NCI-H2081 treated with DMSO at 0.1 percent for 48 hours (cell line): ENCODE data around the gene HK2.
"Not testable (repeated sequence)": the region's sequence is repeated elsewhere in the genome, so short reads cannot be mapped to it uniquely, and the experiment has no call there.

ENCODE experiments used
- DNase-seq: peaks from one replicate; lab custom pipeline; 2025; lab: John Stamatoyannopoulos, UW

Gene HK2

DNA sequence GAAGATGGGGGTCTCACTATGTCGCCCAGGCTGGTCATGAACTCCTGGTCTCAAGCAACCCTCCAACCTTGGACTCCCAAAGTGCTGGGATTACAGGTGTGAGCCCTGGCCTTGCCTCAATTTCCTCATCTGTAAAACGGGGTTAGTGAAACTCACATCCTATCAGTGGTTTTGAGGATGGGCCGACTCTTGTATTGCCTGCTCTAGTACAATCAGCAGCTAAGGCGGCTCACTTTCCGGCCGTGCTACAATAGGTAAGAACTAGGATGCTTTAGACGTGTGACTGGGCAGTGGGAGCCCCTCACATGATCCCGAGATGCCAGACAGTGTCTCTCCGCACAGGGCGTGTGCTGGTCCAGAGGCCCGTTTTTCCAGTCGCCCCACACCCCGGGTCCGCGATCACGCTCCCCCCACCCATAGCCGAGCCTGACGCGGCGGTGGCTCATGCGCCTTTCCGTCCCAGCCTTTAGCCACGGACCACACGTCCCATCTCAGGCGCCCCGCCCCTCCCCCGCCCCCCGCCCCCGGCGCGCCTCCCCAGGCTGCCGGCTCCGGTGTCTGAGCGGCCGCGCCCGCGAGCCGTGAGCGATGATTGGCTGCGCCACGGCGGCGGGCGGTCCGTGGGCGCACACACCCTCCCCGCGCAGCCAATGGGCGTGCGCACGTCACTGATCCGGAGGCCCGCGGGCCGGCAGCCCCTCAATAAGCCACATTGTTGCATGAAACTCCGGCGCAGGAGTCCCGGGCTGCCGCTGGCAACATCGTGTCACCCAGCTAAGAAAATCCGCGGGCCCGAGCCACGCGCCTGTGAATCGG, at the start of gene HK2:
Gene HK2 (plus strand): TSS at position 710 of the 816 bp plus-strand sequence. CDS start 454 bp downstream, outside the sequence.
- peak; percentile 17 for DNase-seq

DNA sequence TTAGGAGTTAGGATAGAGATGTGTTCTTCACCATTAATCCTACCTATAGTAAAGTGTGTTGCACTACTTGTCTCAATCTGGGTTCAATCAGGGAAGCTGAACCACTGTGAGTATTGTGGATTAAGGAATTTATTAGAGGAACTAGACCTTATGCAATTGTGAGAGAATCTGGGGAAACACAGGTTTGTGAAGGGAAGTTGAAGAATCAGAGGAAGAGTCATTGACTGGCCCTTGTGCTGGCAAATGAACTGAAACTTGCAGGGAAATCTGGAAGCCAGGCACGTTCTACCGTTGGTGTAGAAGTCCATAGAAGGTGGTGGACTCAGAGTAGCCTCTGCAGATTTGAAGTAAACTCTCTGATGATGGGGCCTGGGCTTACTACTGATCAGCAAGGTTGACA, 44.7 kb upstream of the HK2 start:
- DNase-seq: no peak

GRCh38 chr2:74792282-74792681, 41.6 kb upstream of the HK2 start:
- DNase-seq: no peak

DNA sequence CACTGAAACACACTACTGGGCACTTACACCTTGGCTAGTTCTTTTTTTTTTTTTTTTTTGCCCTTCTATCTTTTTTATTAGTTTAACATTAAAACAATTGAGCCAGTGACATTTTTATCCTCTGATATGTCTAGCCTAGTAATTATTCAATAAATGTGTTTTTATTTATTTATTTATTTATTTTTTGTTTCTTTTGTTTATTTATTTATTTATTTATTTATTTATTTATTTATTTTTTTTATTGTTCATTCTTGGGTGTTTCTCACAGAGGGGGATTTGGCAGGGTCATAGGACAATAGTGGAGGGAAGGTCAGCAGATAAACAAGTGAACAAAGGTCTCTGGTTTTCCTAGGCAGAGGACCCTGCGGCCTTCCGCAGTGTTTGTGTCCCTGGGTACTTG, 39.0 kb upstream of the HK2 start:
- not testable (repeated sequence) for DNase-seq

DNA sequence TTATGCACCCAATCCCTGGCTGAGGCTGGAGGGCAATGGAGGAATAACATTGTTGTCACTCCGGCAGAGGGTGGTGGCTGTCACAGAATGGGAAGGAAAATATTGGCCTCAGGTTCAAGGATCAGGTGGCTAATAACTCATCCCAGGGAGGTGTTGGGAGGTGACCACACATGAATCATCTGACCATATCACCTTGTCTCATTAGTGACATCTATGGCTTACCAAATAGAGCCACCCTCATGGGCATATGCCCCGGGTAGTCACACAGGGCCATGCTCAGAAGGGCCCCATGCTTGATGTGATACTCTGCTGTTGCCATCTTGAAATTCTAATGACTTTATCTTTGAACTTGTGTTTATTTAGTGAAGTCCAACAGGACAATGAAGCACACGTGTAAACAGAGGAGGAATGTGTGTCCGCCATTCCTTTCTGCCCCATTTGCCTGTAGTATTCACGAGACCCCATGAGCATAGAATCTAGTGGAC, 27.5 kb upstream of the HK2 start:
- no peak for DNase-seq

- no peak for DNase-seq
Observed at GRCh38 chr2:74806920-74807319, 27.0 kb upstream of the HK2 start.

DNA sequence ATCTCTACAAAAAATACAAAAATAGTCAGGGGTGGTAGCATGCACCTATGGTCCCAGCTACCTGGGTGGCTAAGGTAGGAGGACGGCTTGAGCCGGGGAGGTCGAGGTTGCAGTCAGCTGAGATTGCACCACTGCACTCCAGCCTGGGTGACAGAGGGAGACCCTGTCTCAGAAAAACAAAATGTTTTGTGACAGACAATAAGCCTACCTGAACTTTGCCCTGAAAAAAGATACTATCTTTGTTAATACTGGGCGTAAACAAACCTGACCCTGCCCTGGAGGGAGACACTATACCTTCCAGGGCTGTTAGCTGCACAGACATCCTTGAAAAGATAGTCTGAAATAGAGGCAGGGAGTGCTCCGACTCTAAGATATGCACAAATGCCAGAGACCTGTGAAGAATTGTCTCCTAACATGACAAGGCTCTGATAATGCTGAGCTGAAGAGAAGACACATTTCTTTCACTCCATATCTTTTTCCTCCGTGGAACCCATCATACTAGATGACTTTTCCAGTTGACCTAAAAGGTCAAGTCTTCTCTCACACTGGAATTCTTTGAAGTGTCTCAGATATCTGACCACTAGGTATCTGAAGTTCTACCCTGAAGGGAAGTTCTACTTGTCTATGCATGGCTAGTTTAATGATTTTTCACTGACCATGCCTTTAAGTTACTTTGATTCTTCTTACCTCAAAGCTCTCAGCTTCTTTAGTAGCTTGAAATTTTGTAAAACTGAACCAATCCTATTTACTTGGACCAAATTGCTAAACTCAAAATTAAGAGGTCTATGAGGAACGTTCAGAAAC, 20.9 kb upstream of the HK2 start:
- DNase-seq: no peak

DNA sequence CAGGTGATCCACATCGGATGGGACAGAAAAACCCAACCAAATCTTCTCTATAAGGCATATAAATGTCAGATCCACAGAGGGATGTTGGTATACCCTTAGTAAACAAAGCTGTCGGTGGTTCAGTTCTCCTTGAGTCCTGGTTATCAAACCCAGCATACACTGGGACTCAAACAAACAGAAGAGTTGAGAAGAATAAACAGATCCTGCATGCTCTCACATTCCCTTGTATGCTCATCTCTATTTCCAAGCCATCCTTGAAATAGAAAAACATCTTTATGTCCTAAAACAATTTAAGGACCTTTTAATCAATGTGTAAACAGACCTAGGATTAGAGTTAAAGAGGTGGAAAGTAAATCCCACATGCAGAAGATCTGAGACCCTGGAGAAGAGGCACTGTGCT, 19.8 kb upstream of the HK2 start:
- DNase-seq: no peak

DNA sequence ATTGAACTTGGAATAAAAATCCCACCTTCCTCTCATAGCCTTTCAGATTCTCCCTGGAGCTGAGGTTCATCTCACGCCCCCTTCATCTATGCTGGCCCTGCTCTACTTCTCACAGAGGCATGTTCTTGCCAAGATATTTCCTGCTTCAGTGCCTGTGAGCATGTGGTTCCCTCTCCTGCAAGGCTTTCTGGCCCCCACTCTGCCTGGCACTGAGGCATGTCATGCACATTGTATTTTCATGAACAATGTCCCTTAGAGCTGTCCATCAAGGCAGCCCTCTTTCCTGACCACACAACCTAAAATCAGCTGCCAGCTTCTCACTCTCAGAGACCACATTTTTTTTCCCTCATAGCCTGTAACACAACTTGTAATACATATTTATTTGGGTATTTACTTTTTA, 18.0 kb upstream of the HK2 start:
- no peak for DNase-seq

DNA sequence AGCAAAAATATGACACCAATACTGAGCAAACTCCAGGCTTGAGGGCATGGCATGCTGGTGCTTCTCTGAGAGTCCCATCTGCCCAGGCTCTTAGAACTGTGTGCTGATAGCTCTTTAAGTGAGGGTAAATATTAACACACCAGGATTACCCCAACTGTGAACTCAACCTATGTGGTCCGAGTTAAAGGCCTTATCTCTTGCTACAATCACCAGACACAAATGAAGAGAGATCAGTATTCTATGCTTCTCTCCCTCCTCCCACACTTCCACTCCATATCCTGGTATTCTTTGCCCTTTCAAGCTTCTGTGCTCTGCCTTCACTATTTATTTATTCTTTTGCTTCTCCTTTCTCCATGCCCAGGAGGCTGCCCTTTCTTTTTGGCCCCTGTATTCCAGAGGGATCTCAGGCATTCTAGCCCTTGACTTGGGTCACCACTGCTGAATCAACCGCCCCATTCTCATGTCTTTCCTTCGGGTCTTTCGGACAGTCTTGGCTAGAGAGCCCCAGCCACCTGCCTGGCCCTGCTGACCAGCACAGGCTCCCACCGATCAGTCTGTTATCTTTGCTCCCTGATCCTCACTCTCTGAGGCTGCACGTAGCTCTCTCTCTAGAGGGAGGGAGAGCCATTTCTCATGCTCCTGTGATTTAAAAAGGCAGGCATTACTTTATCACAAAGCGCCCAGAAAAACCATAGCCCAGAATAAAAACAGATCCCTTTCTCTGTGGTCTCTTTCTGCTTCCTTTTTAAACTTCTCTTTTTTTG, 17.2 kb upstream of the HK2 start:
- DNase-seq: no peak

DNA sequence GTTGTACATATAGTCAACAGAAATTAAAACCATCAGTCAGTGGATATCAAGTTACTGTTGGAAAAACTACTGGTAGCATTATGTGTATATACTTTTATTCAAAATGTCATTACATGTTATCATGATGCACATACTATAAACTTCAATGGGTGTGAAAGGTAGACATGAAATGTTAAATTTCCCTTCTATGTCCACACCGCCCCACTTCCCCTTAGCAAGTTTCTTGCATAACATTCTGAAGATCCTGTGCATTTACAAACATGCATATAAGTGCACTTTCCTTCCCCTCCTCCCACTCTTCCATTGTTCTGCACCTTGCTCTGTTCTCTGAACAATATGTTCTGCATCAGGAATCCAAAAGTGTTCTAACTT, 16.6 kb upstream of the HK2 start:
- DNase-seq: no peak

GRCh38 chr2:74819702-74820101, 14.2 kb upstream of the HK2 start:
- no peak for DNase-seq

- no peak for DNase-seq
Observed at GRCh38 chr2:74821177-74822126, 12.5 kb upstream of the HK2 start.

GRCh38 chr2:74822771-74823566, 11.0 kb upstream of the HK2 start:
- DNase-seq: no peak

DNA sequence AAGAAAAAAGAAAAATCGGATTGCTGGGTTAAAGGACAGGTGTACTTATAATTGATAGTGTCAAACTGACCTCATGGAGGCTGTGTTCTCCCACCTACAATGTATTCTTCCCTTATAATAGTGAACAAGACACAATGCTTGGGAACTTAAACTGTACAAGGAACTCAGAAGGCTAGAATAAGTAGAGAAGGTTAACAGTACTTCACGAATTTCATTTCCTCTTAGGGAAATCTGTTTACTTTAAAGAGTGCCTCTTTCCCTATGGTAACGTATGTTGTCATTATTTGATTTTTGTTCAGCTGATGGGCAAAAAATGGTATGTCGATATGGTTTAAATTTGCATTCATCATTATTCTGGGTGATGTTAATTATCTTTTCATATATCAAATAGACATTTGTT, 9.2 kb upstream of the HK2 start:
- DNase-seq: no peak

DNA sequence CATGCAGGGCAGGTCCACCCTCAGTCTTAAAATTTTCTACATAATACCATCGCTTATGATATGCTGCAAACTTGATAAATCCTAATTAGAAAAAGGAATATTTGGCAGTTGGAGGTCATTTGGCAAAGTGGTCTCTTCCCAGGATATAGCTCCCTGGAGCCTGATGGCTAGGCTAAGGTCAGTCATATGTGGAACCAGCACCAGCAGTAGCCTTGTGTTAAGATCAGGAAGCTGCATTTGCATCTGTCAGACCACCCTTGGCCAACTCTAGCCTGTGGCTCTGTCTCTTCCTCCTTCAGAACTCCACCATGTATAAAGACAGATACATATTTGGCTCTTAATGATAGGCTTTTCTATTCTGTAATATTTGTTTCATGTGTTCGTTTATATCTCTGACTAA, 5.4 kb upstream of the HK2 start:
- DNase-seq: no peak

DNA sequence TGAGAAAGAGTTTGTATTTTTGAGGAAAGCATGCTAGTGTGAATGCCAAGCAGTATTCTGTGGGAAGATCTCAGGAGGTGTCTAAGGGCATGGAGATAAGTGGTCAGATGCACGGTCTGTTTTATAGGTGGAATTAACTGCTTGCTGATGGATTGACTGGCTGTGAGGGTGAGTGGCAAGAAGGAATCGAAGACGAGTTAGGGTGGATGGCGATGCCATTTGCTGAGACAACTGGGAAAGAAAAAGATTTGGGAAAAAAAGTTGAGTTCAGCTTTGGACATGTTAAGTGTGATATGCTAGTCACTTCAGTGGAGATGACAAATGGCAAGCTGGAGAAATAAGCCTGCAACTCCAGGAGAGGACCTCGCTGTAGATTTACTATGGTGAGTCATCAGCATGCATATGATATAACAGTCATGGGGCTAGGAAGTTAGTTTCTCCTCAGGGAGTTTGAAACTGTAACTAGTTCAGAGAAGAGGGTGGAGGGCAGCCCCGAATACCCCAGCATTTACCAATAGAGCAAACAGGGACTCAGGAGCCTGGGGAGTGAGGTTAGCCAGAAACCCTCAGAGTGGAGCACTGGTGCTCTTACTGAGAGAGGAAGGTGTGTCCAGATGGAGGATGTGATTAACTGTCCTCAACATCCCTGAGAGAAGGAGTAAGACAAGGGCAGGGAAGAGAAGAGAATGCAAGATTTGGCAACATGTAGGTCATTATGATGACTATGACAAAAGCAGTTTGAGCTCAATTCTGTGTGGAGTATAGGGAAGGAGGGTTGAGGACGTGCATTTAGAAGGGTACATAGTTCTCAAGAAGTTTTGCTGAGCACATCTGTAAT, 2.0 kb upstream of the HK2 start:
- no peak for DNase-seq

- not testable (repeated sequence) for DNase-seq
Observed at GRCh38 chr2:74834234-74834791, 386 bp downstream of the HK2 start.
